WTC11 (cell line): ENCODE measurements around the gene GPR152. TPM values are rescaled to one million over a fixed set of nuclear protein-coding genes. Genes with fewer than 3 reads are reported as not detected.
A peak's percentile ranks its signal among the peaks of the same experiment; 100 is the strongest.

ENCODE experiments used
- ATAC-seq: fragments of 200-7000 bp; cut with Tn5 transposase; 2 replicates; pipeline ENCODE4 v1.10.0; 2021; ENCODE audit warnings: mild to moderate bottlenecking, moderate library complexity
- CTCF ChIA-PET: fragments of 300-600 bp; sonication (Branson Sonifier 250); formaldehyde crosslinking; loops from one replicate; lab custom pipeline; 2021; ENCODE audit warnings: antibody characterized with exemption; lab: Charles Lee
- POLR2A ChIA-PET: fragments of 350-600 bp; sonication (Branson Sonifier 250); formaldehyde crosslinking; loops from one replicate; lab custom pipeline; 2021; ENCODE audit warnings: antibody characterized with exemption; lab: Charles Lee
- DNase-seq: peaks from one replicate; pipeline ENCODE4 v3.0.0; 2021; ENCODE audit warnings: low spot score
- H3K27ac Mint-ChIP-seq: 2 replicates; pipeline ENCODE4 v1.8.0; 2021; ENCODE audit warnings: mixed read lengths
- H3K27me3 Mint-ChIP-seq: 2 replicates; pipeline ENCODE4 v1.8.0; 2021; ENCODE audit warnings: low read depth, mild to moderate bottlenecking, moderate library complexity, mixed read lengths
- H3K36me3 Mint-ChIP-seq: 2 replicates; pipeline ENCODE4 v1.8.0; 2021; ENCODE audit warnings: mixed read lengths
- H3K4me1 Mint-ChIP-seq: 2 replicates; pipeline ENCODE4 v1.8.0; 2022; ENCODE audit warnings: mixed read lengths
- H3K4me3 Mint-ChIP-seq: 2 replicates; pipeline ENCODE4 v1.8.0; 2021; ENCODE audit warnings: mild to moderate bottlenecking, moderate library complexity, mixed read lengths
- H3K9me3 Mint-ChIP-seq: 2 replicates; pipeline ENCODE4 v1.8.0; 2021; ENCODE audit warnings: mixed read lengths
- E2F5 ChIP-seq: sonication (generic); formaldehyde crosslinking; IDR thresholded peaks from 2 replicates; pipeline ENCODE4 v1.8.1; 2022; ENCODE audit warnings: mild to moderate bottlenecking, moderate library complexity, missing genetic modification reagents
- ETV6 ChIP-seq: sonication (generic); formaldehyde crosslinking; IDR thresholded peaks from 2 replicates; pipeline ENCODE4 v1.8.1; 2022; ENCODE audit warnings: mild to moderate bottlenecking, missing genetic modification reagents
- FOXK1 ChIP-seq: sonication (generic); formaldehyde crosslinking; IDR thresholded peaks from 2 replicates; pipeline ENCODE4 v1.8.0; 2022; ENCODE audit warnings: mild to moderate bottlenecking, moderate library complexity, missing genetic modification reagents
- GABPB1 ChIP-seq: sonication (generic); formaldehyde crosslinking; IDR thresholded peaks from 2 replicates; pipeline ENCODE4 v1.8.1; 2023; ENCODE audit warnings: mild to moderate bottlenecking, missing genetic modification reagents
- MAX ChIP-seq: sonication (generic); formaldehyde crosslinking; IDR thresholded peaks from 2 replicates; pipeline ENCODE4 v1.8.0; 2022; ENCODE audit warnings: mild to moderate bottlenecking, missing genetic modification reagents
- NFATC4 ChIP-seq: fragments of 250-450 bp; sonication (Bioruptor Pico); IDR thresholded peaks from 2 replicates; pipeline ENCODE4 v1.9.0; 2021; ENCODE audit warnings: mild to moderate bottlenecking
- NFYB ChIP-seq: sonication (generic); formaldehyde crosslinking; conservative IDR thresholded peaks from 2 replicates; pipeline ENCODE4 v1.8.0; 2022; ENCODE audit warnings: low read depth, missing genetic modification reagents
- NR3C1 ChIP-seq: sonication (generic); formaldehyde crosslinking; conservative IDR thresholded peaks from 2 replicates; pipeline ENCODE4 v1.8.1; 2023; ENCODE audit warnings: low read depth, mild to moderate bottlenecking, missing genetic modification reagents
- PRRX2 ChIP-seq: fragments of 250-450 bp; sonication (Bioruptor Pico); IDR thresholded peaks from 2 replicates; pipeline ENCODE4 v1.8.0; 2021; ENCODE audit warnings: mild to moderate bottlenecking
- RELA ChIP-seq: sonication (generic); formaldehyde crosslinking; IDR thresholded peaks from 2 replicates; pipeline ENCODE4 v1.8.1; 2022; ENCODE audit warnings: missing genetic modification reagents, mild to moderate bottlenecking, borderline replicate concordance
- RORB ChIP-seq: fragments of 250-450 bp; sonication (Bioruptor Pico); IDR thresholded peaks from 2 replicates; pipeline ENCODE4 v1.9.0; 2021; ENCODE audit warnings: mild to moderate bottlenecking
- SMAD3 ChIP-seq: sonication (generic); formaldehyde crosslinking; IDR thresholded peaks from 2 replicates; pipeline ENCODE4 v1.8.0; 2022; ENCODE audit warnings: missing genetic modification reagents, mild to moderate bottlenecking, borderline replicate concordance
- STAT6 ChIP-seq: sonication (generic); formaldehyde crosslinking; conservative IDR thresholded peaks from 2 replicates; pipeline ENCODE4 v1.8.1; 2023; ENCODE audit warnings: mild to moderate bottlenecking, low read depth, missing genetic modification reagents, moderate library complexity
- TP53 ChIP-seq: sonication (generic); formaldehyde crosslinking; IDR thresholded peaks from 2 replicates; pipeline ENCODE4 v1.8.1; 2023; ENCODE audit warnings: mild to moderate bottlenecking, missing genetic modification reagents
- ZNF121 ChIP-seq: sonication (generic); formaldehyde crosslinking; IDR thresholded peaks from 2 replicates; pipeline ENCODE4 v1.8.0; 2023; ENCODE audit warnings: missing genetic modification reagents
- ZNF263 ChIP-seq: sonication (generic); formaldehyde crosslinking; IDR thresholded peaks from 2 replicates; pipeline ENCODE4 v1.8.1; 2022; ENCODE audit warnings: low read depth, mild to moderate bottlenecking, moderate library complexity, missing genetic modification reagents
- ZSCAN18 ChIP-seq: fragments of 250-450 bp; sonication (Bioruptor Pico); IDR thresholded peaks from 2 replicates; pipeline ENCODE4 v2.1.2; 2022; ENCODE audit warnings: mild to moderate bottlenecking, moderate library complexity
- total RNA-seq: library from RNA; stranded (reverse); gene quantifications from 3 replicates; pipeline ENCODE4 v1.2.3, GENCODE V29; 2021
- TF ChIP-seq, protein P1 (sequence below): fragments of 250-450 bp; sonication (Bioruptor Pico); IDR thresholded peaks from 2 replicates; pipeline ENCODE4 v1.9.0; 2021; ENCODE audit warnings: moderate library complexity, mild to moderate bottlenecking, inconsistent platforms, borderline replicate concordance
- TF ChIP-seq, protein P2 (sequence below): sonication (generic); formaldehyde crosslinking; IDR thresholded peaks from 2 replicates; pipeline ENCODE4 v1.8.0; 2022; ENCODE audit warnings: mild to moderate bottlenecking, missing genetic modification reagents
- TF ChIP-seq, protein P3 (sequence below): sonication (generic); formaldehyde crosslinking; IDR thresholded peaks from 2 replicates; pipeline ENCODE4 v1.8.0; 2022; ENCODE audit warnings: mild to moderate bottlenecking, missing genetic modification reagents

The GPR152 gene
- total RNA-seq, 1 experiment from 2014 or later, result not detected

GRCh38 chr11:67422891-67423290 is 29.6 kb downstream of the GPR152 start (continued):
- TF ChIP-seq STAT6 (CRISPR knock-in tag), result no peak
- no peak for TF ChIP-seq FOXK1

- Mint-ChIP-seq H3K9me3 (no peaks in the 10 kb centered on the region), H3K4me1 (peaks cover 13% of the 10 kb centered on the region), H3K27me3 (peaks cover 4% of the 10 kb centered on the region; the same call in 1 of the 2 replicates)
- POLR2A ChIA-PET, result interaction anchor here (1.0 to 2.5 kb wide), 4 partner anchors 14 to 47 kb away, joined by 3 to 11 read pairs (median 6); partner anchors contain the start of genes PPP1CA and TMEM134
- ATAC-seq, result peak; percentile 18
- DNase-seq, result no peak
- peak; percentile 51; the same call in 1 of the 2 replicates for TF ChIP-seq ZNF121 (CRISPR knock-in tag)
- TF ChIP-seq, protein P1, sequence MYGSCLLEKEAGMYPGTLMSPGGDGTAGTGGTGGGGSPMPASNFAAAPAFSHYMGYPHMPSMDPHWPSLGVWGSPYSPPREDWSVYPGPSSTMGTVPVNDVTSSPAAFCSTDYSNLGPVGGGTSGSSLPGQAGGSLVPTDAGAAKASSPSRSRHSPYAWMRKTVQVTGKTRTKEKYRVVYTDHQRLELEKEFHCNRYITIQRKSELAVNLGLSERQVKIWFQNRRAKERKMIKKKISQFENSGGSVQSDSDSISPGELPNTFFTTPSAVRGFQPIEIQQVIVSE (CRISPR knock-in tag), result no peak
- TF ChIP-seq, all 79 proteins: peak for 1
- peak overlapping the region; percentile 56 for H3K4me3 Mint-ChIP-seq
- H3K27ac Mint-ChIP-seq, result peak overlapping the region; percentile 77
- CTCF ChIA-PET, result interaction anchor here (1.2 to 4.1 kb wide), 5 partner anchors 19 to 208 kb away, joined by 5 to 45 read pairs (median 10); partner anchors contain the start of genes CLCF1, NUDT8, PPP1CA and TBC1D10C
- no peaks in the 10 kb centered on the region for H3K36me3 Mint-ChIP-seq
These were observed 31.0 kb downstream of the GPR152 start for GRCh38 chr11:67421430-67422031.

DNA sequence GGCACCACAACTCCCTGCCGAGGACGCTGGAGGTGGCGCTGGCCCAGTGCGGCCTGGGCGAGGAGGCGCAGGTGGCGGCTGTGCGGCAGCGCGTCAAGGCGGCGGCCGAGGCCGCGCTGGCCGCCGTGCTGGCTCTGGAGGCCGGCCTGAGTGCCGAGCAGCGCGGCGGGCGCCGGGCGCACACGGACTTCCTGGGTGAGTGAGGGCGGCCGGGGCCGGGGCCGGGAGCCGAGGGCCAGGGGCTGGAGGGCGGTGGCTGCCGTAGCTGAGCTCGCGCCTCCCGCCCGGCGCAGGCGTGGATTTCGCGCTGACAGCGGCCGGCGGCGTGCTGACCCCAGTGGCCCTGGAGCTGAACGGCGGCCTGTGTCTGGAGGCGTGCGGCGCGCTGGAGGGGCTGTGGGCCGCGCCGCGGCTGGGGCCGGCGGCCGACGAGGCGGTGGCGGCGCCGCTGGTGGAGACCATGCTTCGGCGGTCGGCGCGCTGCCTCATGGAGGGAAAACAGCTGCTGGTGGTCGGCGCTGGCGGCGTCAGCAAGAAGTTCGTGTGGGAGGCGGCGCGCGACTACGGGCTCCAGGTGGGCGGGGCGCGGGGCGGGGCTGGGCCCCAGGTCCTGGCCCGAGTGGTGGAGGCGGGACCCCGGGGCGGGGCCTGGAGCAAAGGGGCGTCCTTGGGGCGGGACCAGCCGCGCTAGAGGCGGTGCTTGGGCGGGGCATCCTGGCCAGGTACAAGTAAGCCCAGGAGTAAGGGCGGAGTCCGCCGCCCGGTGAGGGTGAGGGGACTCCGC is 31.7 kb downstream of the GPR152 start:
- ChIA-PET CTCF (interaction anchor here (0.6 to 4.1 kb wide), 10 partner anchors 18 to 209 kb away, joined by 3 to 45 read pairs (median 5); partner anchors contain the start of genes CLCF1, NUDT8, PPP1CA and TBC1D10C), POLR2A (interaction anchor here (0.8 to 2.5 kb wide), 6 partner anchors 14 to 48 kb away, joined by 3 to 11 read pairs (median 4); partner anchors contain the start of genes PPP1CA, RAD9A and TMEM134)
- ATAC-seq (peak; percentile 96), DNase-seq (peak; percentile 99)
- Mint-ChIP-seq H3K36me3 (no peaks in the 10 kb centered on the region), H3K4me1 (peaks cover 19% of the 10 kb centered on the region), H3K4me3 (peak overlapping the region; percentile 63), H3K27me3 (peaks cover 6% of the 10 kb centered on the region; the same call in 1 of the 2 replicates), H3K9me3 (no peaks in the 10 kb centered on the region), H3K27ac (peak overlapping the region; percentile 77)
- TF ChIP-seq, protein P2, sequence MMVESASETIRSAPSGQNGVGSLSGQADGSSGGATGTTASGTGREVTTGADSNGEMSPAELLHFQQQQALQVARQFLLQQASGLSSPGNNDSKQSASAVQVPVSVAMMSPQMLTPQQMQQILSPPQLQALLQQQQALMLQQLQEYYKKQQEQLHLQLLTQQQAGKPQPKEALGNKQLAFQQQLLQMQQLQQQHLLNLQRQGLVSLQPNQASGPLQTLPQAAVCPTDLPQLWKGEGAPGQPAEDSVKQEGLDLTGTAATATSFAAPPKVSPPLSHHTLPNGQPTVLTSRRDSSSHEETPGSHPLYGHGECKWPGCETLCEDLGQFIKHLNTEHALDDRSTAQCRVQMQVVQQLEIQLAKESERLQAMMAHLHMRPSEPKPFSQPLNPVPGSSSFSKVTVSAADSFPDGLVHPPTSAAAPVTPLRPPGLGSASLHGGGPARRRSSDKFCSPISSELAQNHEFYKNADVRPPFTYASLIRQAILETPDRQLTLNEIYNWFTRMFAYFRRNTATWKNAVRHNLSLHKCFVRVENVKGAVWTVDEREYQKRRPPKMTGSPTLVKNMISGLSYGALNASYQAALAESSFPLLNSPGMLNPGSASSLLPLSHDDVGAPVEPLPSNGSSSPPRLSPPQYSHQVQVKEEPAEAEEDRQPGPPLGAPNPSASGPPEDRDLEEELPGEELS (CRISPR knock-in tag), result peak; percentile 75
- TF ChIP-seq SMAD3 (CRISPR knock-in tag) (0 out of 2 replicates have a peak, but pooled peaks have one; percentile 45), ZNF263 (no peak), RELA (CRISPR knock-in tag) (peak; percentile 30; the same call in 1 of the 2 replicates), E2F5 (CRISPR knock-in tag) (peak; percentile 92), MAX (CRISPR knock-in tag) (no peak; the same call in 1 of the 2 replicates), GABPB1 (no peak), PRRX2 (CRISPR knock-in tag) (no peak), NFYB (no peak), NR3C1 (CRISPR knock-in tag) (peak; percentile 85; the same call in 1 of the 2 replicates), ZNF121 (CRISPR knock-in tag) (peak; percentile 83), NFATC4 (CRISPR knock-in tag) (no peak), RORB (no peak), TP53 (no peak; the same call in 1 of the 2 replicates), ETV6 (peak; percentile 89; the same call in 1 of the 2 replicates), ZSCAN18 (CRISPR knock-in tag) (no peak)
- TF ChIP-seq, protein P1 (CRISPR knock-in tag), result no peak
- TF ChIP-seq, protein P3, sequence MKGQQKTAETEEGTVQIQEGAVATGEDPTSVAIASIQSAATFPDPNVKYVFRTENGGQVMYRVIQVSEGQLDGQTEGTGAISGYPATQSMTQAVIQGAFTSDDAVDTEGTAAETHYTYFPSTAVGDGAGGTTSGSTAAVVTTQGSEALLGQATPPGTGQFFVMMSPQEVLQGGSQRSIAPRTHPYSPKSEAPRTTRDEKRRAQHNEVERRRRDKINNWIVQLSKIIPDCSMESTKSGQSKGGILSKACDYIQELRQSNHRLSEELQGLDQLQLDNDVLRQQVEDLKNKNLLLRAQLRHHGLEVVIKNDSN, result no peak
